GM21529 (cell line): ENCODE measurements around the gene VEZT.

ENCODE experiments used
- ATAC-seq: cut with Tn5 transposase; IDR thresholded peaks from one replicate; pipeline ENCODE4 v1.9.1; 2021; ENCODE audit not compliant: unreplicated experiment

VEZT gene

GRCh38 chr12:95200128-95200894 is 17.3 kb upstream of the VEZT start:
- no peak for ATAC-seq

- ATAC-seq = no peak
These were observed 16.4 kb upstream of the VEZT start for GRCh38 chr12:95201056-95201670.

- ATAC-seq = no peak
These were observed 14.7 kb upstream of the VEZT start for GRCh38 chr12:95202691-95203486.

- no peak for ATAC-seq
These were observed 14.0 kb upstream of the VEZT start for GRCh38 chr12:95203487-95204030.

- ATAC-seq = no peak
These were observed 13.3 kb upstream of the VEZT start for GRCh38 chr12:95204141-95204866.

- no peak for ATAC-seq
These were observed 12.5 kb upstream of the VEZT start for GRCh38 chr12:95205016-95205624.

GRCh38 chr12:95205685-95206084 is 11.9 kb upstream of the VEZT start:
- ATAC-seq = no peak

- no peak for ATAC-seq
These were observed 10.7 kb upstream of the VEZT start for GRCh38 chr12:95206916-95207315.

- no peak for ATAC-seq
These were observed 10.2 kb upstream of the VEZT start for GRCh38 chr12:95207407-95207806.

- ATAC-seq = no peak
These were observed 8.9 kb upstream of the VEZT start for GRCh38 chr12:95208678-95209077.

GRCh38 chr12:95212586-95212985 is 5.0 kb upstream of the VEZT start:
- ATAC-seq = no peak

GRCh38 chr12:95213119-95213518 is 4.5 kb upstream of the VEZT start:
- no peak for ATAC-seq

- ATAC-seq = no peak
These were observed 3.7 kb upstream of the VEZT start for GRCh38 chr12:95213928-95214327.

GRCh38 chr12:95214466-95214865 is 3.1 kb upstream of the VEZT start:
- ATAC-seq = no peak

GRCh38 chr12:95215949-95216348 is 1.7 kb upstream of the VEZT start:
- ATAC-seq = no peak

- peak; percentile 20 for ATAC-seq
These were observed 763 bp upstream of the VEZT start for GRCh38 chr12:95216711-95217376.

GRCh38 chr12:95218150-95219133 is 835 bp downstream of the VEZT start:
- ATAC-seq = peak; percentile 2

- ATAC-seq = no peak
These were observed 2.6 kb downstream of the VEZT start for GRCh38 chr12:95220190-95220589.

GRCh38 chr12:95220726-95221125 is 3.1 kb downstream of the VEZT start:
- no peak for ATAC-seq
